ENCODE data around the gene FBXL13.
A peak's percentile ranks its signal among the peaks of the same experiment; 100 is the strongest.

Gene FBXL13

GRCh38 chr7:102874966-102875365 lies 199.6 kb downstream of the FBXL13 start:
- TF ChIP-seq, protein P1, sequence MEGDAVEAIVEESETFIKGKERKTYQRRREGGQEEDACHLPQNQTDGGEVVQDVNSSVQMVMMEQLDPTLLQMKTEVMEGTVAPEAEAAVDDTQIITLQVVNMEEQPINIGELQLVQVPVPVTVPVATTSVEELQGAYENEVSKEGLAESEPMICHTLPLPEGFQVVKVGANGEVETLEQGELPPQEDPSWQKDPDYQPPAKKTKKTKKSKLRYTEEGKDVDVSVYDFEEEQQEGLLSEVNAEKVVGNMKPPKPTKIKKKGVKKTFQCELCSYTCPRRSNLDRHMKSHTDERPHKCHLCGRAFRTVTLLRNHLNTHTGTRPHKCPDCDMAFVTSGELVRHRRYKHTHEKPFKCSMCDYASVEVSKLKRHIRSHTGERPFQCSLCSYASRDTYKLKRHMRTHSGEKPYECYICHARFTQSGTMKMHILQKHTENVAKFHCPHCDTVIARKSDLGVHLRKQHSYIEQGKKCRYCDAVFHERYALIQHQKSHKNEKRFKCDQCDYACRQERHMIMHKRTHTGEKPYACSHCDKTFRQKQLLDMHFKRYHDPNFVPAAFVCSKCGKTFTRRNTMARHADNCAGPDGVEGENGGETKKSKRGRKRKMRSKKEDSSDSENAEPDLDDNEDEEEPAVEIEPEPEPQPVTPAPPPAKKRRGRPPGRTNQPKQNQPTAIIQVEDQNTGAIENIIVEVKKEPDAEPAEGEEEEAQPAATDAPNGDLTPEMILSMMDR (IDR thresholded peaks at IDR 0.05; ENCODE audit: extremely low read depth, insufficient read depth, missing control alignments): no peak
- in situ Hi-C loops (cut with MboI; ENCODE audit: low pct_unique_long_range_greater_than_20kb, low sequenced_read_pairs, unreplicated experiment): no loop called here
- no peak for DNase-seq (ENCODE audit: low spot score)

- TF ChIP-seq, protein P1 (IDR thresholded peaks at IDR 0.05; ENCODE audit: extremely low read depth, insufficient read depth, missing control alignments): no peak
- DNase-seq (ENCODE audit: low spot score): peak; percentile 61
- in situ Hi-C loops (cut with MboI; ENCODE audit: low pct_unique_long_range_greater_than_20kb, low sequenced_read_pairs, unreplicated experiment): no loop called here
Measured at GRCh38 chr7:102874166-102874829, 200.3 kb downstream of the FBXL13 start.

- TF ChIP-seq, protein P1 (IDR thresholded peaks at IDR 0.05; ENCODE audit: extremely low read depth, insufficient read depth, missing control alignments): no peak
- in situ Hi-C loops (cut with MboI; ENCODE audit: low pct_unique_long_range_greater_than_20kb, low sequenced_read_pairs, unreplicated experiment): no loop called here
- DNase-seq (ENCODE audit: low spot score): no peak
Measured at GRCh38 chr7:102873470-102874165, 201.0 kb downstream of the FBXL13 start.

GRCh38 chr7:102872460-102872859 lies 202.1 kb downstream of the FBXL13 start:
- DNase-seq (ENCODE audit: low spot score): no peak
- in situ Hi-C loops (cut with MboI; ENCODE audit: low pct_unique_long_range_greater_than_20kb, low sequenced_read_pairs, unreplicated experiment): no loop called here
- TF ChIP-seq, protein P1 (IDR thresholded peaks at IDR 0.05; ENCODE audit: extremely low read depth, insufficient read depth, missing control alignments): no peak

- DNase-seq (ENCODE audit: low spot score): no peak
- TF ChIP-seq, protein P1 (IDR thresholded peaks at IDR 0.05; ENCODE audit: extremely low read depth, insufficient read depth, missing control alignments): no peak
- in situ Hi-C loops (cut with MboI; ENCODE audit: low pct_unique_long_range_greater_than_20kb, low sequenced_read_pairs, unreplicated experiment): no loop called here
Measured at GRCh38 chr7:102869195-102869594, 205.4 kb downstream of the FBXL13 start.

DNA sequence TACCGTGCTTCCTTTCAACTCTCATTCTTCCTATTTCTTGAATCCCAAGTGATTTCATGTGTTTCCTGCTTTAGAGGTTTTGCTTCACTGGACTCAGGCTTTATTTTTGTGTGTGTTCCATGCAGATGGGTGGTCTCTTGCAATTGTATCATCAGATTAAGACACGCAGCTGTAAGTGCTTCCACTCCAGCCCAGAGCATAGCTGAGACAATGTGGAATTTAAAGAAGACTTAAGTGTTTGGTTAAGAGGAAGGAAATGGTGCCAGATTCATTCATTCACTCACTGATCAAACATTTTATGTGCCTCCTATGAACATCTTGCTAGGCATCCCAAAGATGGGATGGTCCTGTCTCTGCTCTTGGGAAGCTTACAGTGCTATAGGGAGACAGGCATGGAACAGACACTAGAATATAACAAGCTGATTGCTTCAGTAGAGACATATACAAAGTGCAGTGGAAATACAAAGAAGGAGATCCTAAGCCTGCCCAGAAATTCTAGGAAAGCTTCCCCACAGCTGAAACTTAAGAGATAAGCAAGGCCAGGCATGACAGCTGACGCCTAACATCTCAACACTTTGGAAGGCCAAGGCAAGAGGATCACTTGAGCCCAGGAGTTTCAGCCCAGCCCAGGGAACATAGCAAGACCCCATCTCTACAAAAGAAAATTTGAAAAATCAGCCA lies 207.9 kb downstream of the FBXL13 start:
- in situ Hi-C loops (cut with MboI; ENCODE audit: low pct_unique_long_range_greater_than_20kb, low sequenced_read_pairs, unreplicated experiment): no loop called here
- TF ChIP-seq, protein P1 (IDR thresholded peaks at IDR 0.05; ENCODE audit: extremely low read depth, insufficient read depth, missing control alignments): no peak
- no peak for DNase-seq (ENCODE audit: low spot score)
